CD4-positive, alpha-beta T cell treated with Interleukin-21 for 1 hour (primary cell): Measurements from ENCODE around the gene MESD.
"Not testable (repeated sequence)": the region's sequence is repeated elsewhere in the genome, so short reads cannot be mapped to it uniquely, and the experiment has no call there.

ENCODE experiments used
- DNase-seq: peaks from one replicate; pipeline ENCODE4 v3.0.0-alpha.2; 2020

The MESD gene

DNA sequence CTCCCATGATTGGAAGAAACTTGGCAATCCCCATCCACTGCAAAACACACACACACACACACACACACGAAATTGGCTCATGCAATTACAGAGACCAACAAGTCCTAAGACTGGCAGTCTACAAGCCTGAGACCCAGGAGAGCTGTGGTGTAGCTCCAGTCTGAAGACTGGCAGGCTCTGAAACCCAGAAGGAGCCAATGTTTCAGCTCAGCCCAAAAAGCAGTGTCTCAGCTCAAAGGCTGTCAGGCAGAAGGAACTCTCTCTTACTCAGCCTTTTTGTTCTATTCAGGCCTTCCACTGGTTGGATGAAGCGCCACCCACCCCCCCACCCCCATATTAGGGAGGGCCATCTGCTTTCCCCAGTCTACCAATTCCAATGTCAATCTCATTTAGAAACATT, 32.1 kb downstream of the MESD start:
- no peak for DNase-seq

- not testable (repeated sequence) for DNase-seq
Measured at GRCh38 chr15:80955571-80956452, 33.8 kb downstream of the MESD start.

DNA sequence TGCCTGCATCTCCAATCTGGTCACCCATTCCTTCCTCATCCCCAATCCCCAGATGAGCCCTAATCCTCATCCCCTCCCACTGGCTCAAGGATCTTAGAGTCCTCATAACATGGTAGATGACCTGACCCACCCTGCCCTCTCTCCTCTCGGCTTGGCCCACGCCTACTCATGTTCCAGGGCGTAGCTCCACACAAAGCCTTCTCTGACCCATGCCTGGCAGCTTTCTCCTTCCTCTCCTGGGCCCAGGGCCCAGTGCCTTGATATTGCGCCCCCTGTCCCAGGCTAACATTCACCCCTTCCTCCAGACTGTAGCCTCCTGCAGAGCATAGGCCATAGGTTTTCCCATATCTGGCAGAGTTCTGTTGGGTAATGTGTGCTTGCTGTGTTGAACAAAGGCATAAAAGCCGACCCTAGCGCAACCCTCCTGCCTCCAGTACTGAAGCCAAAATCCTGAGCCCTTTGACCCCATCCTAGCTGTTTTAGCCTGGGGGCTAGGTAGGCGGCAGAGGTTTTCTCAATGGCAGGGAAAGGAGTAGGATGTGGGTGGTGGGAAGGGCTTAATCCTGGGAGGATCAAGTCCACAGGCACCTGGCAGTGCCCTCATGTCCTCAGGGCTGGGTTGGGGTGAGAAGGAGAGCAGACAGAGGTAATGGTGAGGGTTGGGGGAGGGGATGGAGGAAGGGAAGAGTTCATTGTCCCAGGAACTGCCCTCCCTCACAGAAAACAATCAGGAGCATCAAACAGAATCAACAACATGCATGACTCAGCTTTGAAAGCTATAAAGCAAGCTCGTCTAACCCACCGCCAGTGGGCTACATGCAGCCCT, 35.5 kb downstream of the MESD start:
- no peak for DNase-seq

DNA sequence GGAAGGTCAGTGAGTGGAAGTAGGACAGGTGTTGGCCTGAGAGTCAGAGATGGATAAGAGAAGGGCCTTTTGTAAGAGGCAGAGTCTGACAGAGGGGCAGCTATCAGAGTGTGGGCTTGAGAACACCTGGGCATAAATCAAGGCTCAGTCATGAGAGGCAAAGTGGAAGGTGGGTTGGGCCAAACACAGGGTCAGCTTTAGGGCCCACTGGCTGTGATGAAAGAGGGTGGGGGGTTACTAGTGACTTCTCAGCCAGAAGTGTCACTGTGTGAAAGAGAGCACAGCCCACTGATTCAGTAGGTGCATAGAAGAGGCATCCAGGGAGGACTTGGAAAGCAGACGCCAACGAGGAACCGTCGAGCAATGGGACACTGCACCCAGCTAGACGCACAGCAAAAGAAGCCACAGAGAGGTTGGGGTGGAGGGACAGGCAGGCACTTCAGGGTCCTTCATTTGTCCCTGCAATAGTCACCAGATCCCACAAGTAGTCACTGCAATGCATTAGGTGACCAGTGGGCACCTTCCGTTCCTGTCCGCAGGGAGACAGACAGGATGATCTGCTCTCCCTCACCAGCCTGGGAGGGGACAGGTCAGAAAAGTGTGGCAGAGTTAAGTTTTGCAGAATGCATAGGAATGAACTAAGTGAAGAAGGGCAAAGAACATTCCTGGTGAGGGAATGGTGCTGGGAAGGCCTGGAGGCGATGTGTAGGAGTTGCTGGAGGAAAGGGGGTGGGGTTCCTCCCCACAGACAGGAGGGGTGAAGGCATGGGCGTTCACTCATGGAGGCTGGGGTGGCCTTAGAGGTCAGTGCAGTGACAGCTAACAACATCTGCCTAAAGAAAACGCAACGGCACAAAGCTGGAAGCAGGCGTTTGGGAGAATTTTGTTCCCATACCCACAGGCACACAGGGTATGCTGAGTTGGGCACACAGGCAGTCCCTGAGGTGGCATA, 36.3 kb downstream of the MESD start:
- no peak for DNase-seq

- DNase-seq = no peak
Measured at GRCh38 chr15:80951941-80952340, 37.7 kb downstream of the MESD start.

DNA sequence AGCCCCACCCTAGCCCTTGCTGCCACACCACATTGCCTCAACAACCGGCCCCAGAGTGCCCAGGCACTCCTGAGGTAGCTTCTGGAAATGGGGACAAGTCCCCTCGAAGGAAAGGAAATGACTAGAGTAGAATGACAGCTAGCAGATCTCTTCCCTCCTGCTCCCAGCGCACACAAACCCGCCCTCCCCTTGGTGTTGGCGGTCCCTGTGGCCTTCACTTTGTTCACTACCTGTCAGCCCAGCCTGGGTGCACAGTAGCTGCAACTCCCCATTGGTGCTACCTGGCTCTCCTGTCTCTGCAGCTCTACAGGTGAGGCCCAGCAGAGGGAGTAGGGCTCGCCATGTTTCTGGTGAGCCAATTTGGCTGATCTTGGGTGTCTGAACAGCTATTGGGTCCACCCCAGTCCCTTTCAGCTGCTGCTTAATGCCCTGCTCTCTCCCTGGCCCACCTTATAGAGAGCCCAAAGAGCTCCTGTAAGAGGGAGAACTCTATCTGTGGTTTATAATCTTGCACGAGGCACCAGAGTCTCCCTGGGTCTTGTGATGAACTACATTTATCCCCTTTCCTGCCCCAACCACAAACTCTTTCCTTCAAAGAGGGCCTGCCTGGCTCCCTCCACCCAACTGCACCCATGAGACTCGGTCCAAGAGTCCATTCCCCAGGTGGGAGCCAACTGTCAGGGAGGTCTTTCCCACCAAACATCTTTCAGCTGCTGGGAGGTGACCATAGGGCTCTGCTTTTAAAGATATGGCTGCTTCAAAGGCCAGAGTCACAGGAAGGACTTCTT, 39.1 kb downstream of the MESD start:
- DNase-seq = no peak

DNA sequence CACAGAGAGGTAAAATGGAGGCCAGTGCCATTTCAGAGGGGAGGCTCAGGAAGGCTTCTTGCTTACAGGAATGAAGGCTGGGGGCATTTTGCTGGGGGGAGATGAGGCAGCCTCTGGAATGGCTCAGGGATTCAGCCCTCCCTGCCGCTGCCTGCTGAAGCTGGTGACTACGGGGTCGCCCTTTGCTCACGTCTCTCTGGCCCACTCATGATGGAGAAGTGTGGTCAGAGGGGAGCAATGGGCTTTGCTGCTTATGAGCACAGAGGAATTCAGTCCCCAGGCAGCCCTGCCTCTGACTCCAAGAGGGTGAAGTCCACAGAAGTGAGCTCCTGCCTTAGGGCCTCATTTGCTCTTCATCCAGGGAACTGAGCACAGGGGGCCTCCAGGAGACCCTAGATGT, 39.9 kb downstream of the MESD start:
- DNase-seq = no peak

DNA sequence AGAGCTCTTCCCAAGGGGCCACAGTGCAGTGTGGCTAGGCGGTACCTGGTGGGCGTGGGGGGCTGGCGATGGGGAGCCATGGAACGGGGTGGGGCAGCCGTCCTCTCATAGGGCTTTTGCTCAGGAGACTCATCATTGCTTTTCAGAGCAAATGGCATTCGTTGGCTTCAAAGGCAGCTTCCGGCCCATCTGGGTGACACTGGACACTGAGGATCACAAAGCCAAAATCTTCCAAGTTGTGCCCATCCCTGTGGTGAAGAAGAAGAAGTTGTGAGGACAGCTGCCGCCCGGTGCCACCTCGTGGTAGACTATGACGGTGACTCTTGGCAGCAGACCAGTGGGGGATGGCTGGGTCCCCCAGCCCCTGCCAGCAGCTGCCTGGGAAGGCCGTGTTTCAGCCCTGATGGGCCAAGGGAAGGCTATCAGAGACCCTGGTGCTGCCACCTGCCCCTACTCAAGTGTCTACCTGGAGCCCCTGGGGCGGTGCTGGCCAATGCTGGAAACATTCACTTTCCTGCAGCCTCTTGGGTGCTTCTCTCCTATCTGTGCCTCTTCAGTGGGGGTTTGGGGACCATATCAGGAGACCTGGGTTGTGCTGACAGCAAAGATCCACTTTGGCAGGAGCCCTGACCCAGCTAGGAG, 40.8 kb downstream of the MESD start:
- no peak for DNase-seq

DNA sequence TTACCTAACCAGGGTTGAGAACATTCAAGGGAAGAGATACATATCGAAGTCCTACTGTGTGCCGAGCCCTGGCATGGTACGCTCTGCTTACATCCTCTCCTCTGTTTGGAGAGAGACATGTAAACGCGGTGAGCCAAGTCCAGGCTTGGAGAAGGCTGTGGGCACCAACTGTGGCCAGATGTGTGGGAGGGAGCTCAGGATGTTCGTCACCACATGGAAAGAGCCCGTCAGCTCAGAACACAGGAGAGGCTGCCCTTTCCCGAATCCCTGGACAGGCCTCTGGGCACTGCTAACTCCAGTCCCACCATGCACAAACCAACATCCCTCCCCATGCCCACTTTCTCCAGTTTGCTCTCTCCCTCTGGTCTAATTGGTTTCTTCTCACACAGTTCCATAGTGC, 43.0 kb downstream of the MESD start:
- no peak for DNase-seq

DNA sequence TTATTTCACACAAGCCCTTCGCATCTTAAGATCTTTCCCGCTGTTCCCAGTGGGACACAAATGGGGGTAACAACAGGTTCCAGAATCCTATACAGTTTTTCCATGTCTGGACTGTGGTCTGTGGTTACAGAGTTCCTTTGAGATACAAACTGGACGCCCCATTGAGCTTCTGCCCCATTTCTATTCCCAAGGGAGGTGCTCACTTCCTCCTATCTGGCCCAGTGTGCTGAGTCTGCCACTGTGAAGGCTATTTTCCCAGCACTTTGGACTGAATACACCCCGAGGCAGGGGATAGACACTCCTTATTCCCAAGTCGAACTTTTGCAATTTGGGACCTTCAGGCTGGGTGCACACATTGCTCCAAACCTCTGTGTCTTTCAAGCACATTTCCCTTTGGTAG, 44.0 kb downstream of the MESD start:
- no peak for DNase-seq

GRCh38 chr15:80944818-80945217, 44.8 kb downstream of the MESD start:
- no peak for DNase-seq

DNA sequence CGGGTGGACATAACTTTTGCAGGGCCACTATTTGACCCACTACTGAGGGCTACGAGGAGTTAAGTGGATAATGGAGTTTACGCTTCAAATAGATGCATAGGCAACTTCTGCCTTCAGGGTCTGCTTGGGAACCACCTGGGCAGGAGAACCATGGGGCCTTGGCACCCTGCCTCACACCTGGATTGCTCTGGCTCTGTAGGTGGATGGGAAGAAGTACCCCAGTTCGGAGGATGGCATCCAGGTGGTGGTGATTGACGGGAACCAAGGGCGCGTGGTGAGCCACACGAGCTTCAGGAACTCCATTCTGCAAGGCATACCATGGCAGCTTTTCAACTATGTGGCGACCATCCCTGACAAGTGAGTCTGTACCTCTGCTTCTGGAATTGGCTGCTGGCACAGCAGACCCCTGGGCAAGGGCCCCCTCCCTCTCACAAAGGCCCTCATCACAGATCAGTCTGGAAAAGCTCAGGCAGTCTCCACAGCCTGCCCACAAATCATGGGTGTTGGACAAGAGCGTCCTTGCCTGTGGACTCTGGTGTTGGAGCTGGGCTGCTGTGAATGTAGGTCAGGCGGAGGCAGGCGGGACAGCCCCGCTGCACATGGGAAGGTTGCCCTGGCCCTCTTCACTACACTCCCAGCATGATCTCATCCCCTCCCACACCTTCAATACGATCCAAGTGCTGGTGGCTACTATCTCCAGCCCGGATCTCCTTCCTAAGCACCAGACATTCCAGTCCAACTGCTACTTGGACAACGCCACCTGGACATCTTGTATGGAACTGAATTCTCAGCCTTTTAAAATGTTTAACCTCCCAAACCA, 46.7 kb downstream of the MESD start:
- DNase-seq = no peak

DNA sequence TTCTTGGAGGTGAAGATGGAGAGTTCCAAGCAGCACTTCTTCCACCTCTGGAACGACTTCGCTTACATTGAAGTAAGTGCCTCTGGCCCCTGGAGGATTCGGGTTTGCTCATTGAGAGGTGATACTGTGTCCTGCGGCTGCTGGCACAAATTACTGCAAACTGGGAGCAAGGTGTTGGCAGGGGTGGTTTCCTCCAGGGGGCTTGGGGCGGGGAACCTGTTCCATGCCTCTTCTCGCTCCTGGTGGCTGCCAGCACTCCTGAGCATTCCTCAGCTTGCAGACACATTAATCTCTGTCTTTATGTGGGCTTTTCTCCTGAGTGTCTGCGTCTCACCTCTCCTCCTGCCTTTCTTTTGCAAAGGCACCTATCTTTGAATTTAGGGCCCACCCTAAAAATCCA, 47.4 kb downstream of the MESD start:
- no peak for DNase-seq

DNA sequence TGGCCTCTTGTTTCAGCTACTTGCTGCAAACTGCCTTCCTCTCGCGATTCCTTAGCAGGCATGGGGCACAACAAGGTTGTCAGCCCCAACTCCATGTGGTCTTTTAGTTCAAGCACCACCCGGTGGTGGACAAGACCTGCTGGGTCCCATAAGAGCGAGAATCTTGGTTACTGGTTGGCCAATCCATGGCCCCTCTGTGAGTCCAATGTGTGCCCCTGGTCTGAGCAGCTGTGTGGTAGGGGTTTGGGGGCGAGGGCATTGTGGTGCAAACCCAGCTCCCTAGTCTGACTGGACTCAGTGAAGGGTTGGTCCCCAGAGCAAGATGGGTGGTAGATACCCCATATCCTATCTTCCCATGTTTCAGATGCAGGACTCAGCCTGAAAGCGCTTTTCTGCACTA, 48.8 kb downstream of the MESD start:
- DNase-seq = no peak

- no peak for DNase-seq
Measured at GRCh38 chr15:80940331-80940730, 49.3 kb downstream of the MESD start.

DNA sequence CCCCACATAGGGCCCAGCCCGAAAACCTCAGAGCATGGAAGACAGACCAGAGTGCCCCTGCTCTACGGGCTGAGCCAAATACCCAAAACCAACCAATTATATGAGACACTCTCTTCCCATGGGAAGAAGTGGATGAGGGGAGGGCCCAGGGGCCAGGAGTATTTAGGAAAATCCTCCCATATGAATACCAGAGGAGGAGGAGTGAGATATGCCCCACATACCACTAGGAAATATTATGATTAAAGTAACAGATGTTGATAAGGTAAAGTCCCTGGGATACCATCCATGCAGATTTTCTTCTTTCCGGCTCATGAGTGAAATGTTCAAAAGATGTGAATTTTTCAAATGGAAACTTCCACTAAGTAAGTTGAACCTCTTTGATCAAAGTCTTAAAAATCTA, 50.4 kb downstream of the MESD start:
- no peak for DNase-seq

DNA sequence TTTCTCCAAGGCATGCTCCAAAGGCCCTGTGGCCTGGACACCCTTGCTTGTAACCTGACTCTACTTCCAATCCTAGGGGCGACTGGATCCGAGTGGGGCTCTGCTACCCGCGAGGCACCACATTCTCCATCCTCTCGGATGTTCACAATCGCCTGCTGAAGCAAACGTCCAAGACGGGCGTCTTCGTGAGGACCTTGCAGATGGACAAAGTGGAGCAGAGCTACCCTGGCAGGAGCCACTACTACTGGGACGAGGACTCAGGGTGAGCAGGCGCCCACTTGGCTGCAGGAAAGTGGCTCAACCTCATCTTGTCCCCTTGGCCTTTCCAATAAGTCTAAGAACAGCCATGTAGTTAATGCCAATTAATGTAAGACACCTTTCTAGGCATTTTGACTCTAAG, 51.9 kb downstream of the MESD start:
- DNase-seq = no peak

DNA sequence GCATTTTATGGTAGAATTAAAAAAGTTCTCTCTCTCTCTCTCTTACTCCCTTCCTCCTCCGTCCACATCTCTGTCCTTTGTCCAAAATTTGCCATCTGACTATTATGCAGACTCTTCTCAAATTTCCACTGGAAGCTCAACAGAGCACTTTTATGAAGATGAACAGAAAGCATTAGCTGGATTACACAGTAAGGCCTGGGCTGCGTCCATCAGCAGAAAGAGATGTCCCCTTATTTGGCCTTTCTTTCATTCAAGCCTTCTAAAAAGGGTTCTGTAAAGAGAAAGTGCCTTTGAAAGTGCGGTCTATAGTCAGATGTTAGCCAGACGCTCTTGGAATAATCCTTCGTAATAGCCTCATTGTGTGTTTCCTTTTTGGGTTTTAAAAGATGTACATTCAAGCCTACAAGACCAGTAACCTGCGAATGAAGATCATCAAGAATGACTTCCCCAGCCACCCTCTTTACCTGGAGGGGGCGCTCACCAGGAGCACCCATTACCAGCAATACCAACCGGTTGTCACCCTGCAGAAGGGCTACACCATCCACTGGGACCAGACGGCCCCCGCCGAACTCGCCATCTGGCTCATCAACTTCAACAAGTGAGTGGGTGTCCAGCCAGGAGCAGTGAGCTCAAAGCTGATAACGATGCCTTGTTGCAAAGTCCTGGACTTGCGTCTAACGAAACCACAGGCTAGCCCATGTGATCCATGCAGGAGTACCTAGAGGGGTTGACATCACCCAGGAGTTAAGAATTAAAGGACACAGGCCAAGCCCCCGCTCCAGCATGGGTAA, 53.1 kb downstream of the MESD start:
- no peak for DNase-seq

GRCh38 chr15:80934761-80935221, 54.8 kb downstream of the MESD start:
- no peak for DNase-seq

- no peak for DNase-seq
Measured at GRCh38 chr15:80932989-80933388, 56.6 kb downstream of the MESD start.
